Adipocyte (in vitro differentiated cells): ENCODE measurements around the gene ASPSCR1.
A peak's percentile ranks its signal among the peaks of the same experiment; 100 is the strongest.

ENCODE experiments used
- DNase-seq: peaks from one replicate; pipeline ENCODE4 v3.0.0-alpha.2; 2015; ENCODE audit warnings: low read depth
- H3K27me3 ChIP-seq: replicated peaks from 2 replicates; pipeline ENCODE4 v1.7.0; 2013; ENCODE audit warnings: mild to moderate bottlenecking, low read length, moderate library complexity; ENCODE audit not compliant: control insufficient read depth, insufficient read depth
- H3K36me3 ChIP-seq: 2 replicates; pipeline ENCODE4 v1.7.0; 2013; ENCODE audit warnings: low read length, mild to moderate bottlenecking, moderate library complexity; ENCODE audit not compliant: control insufficient read depth, insufficient read depth, severe bottlenecking
- H3K4me1 ChIP-seq: 2 replicates; pipeline ENCODE4 v1.7.0; 2013; ENCODE audit warnings: mild to moderate bottlenecking, low read length, moderate library complexity; ENCODE audit not compliant: control insufficient read depth, insufficient read depth
- H3K4me3 ChIP-seq: 2 replicates; pipeline ENCODE4 v1.7.0; 2013; ENCODE audit warnings: mild to moderate bottlenecking, low read length, moderate library complexity
- H3K9ac ChIP-seq: 2 replicates; pipeline ENCODE4 v1.7.0; 2013; ENCODE audit warnings: mild to moderate bottlenecking, low read length, moderate library complexity
- H3K9me3 ChIP-seq: 2 replicates; pipeline ENCODE4 v1.7.0; 2013; ENCODE audit warnings: mild to moderate bottlenecking, low read length, moderate library complexity; ENCODE audit not compliant: control insufficient read depth

Gene ASPSCR1

DNA sequence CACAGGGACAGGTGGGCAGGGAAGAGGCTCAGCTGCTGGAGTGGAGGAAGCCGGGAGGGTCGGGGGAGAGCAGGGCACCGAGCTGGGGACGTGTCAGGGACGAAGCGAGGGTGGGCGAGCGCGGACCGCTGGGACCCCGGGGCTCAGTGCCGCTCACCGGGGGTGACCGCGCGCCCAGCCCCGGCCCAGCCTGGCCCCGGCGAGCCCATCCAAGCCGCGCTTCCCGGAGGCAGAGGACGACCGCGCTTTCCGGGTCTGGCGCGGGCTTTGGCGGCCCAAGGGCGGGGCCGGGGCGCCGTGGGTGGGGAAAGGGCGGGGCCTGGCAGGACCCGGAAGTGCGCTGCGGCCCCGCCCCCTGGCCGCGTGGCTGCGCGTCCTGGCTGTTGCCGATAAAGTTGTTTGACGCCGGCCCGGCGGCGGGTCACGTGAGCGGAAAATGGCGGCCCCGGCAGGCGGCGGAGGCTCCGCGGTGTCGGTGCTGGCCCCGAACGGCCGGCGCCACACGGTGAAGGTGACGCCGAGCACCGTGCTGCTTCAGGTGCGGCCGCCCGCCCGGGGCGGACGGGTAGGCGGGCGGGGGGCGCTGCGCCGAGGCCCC lies at the start of gene ASPSCR1:
TSS of gene ASPSCR1 (plus strand) at position 419 of the 598 bp plus-strand sequence. CDS start at position 437, 18 bp downstream.
- peak; percentile 97 for DNase-seq

GRCh38 chr17:81927653-81928543 lies 49.5 kb upstream of the ASPSCR1 start, which contains the start of gene MAFG:
Gene MAFG, minus strand, starts transcription at chr17:81927735. Its CDS starts 4,550 bp downstream, at chr17:81923185.
- no peaks in the 10 kb centered on the region for H3K27me3 ChIP-seq
- peaks cover 27% of the 10 kb centered on the region for H3K4me1 ChIP-seq
- H3K9ac ChIP-seq = peak within 1 kb of the TSS; percentile 87
- H3K9me3 ChIP-seq = no peaks in the 10 kb centered on the region
- H3K4me3 ChIP-seq = peak within 1 kb of the TSS; percentile 85
- H3K36me3 ChIP-seq = no peaks in the 10 kb centered on the region
- DNase-seq = peak; percentile 98

More for the DNA sequence above, at the start of gene ASPSCR1:
- peak within 1 kb of the TSS; percentile 90 for H3K9ac ChIP-seq
- H3K36me3 ChIP-seq = peaks cover 8% of the 10 kb centered on the region
- peaks cover 11% of the 10 kb centered on the region for H3K9me3 ChIP-seq
- peaks cover 12% of the 10 kb centered on the region for H3K4me1 ChIP-seq
- peak within 1 kb of the TSS; percentile 90 for H3K4me3 ChIP-seq
- no peaks in the 10 kb centered on the region for H3K27me3 ChIP-seq

DNA sequence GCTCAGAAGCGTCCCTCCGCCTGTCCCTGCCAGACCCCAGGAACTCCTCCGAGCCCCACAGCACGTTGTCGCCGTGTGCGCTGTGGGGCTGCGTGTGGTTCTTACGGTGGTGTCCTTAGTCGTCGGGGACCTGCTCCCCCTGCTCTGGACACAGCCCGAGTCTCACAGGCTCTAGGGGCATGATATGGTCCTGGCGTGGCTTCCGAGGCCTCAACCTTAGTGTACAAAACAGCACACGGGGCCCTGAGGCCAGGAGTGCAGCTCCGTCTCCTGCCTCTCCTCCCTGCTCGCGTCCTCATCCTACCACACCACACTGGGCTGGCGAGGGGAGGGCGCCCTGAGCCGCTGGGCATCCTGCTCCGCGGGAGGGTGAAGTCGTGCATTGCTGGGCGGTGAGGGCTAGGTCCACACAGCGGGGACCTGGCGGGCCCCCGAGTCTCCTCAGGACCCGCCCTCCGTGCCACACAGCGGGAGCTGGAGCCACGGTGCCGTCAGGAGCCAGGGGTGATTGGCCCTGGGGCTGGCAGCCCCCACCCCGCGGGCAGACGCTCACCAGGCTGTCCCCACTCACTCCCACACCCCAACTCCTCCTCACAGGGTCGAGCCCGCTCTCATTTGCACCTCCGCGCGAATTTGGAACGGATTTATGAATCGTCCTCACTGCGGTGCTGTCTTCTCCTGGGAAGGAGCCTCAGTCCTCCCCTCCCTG lies 48.7 kb upstream of the ASPSCR1 start:
- peaks cover 21% of the 10 kb centered on the region for H3K4me1 ChIP-seq
- H3K27me3 ChIP-seq = no peaks in the 10 kb centered on the region
- peak overlapping the region; percentile 77 for H3K9ac ChIP-seq
- H3K4me3 ChIP-seq = peak overlapping the region; percentile 78
- DNase-seq = peak; percentile 46
- no peaks in the 10 kb centered on the region for H3K9me3 ChIP-seq
- no peaks in the 10 kb centered on the region for H3K36me3 ChIP-seq

GRCh38 chr17:81929253-81930141 lies 47.9 kb upstream of the ASPSCR1 start:
- Histone ChIP-seq H3K4me1 (peaks cover 13% of the 10 kb centered on the region), H3K9ac (no peak overlapping the region), H3K27me3 (no peaks in the 10 kb centered on the region), H3K4me3 (no peak overlapping the region), H3K36me3 (no peaks in the 10 kb centered on the region), H3K9me3 (no peaks in the 10 kb centered on the region)
- DNase-seq = no peak

DNA sequence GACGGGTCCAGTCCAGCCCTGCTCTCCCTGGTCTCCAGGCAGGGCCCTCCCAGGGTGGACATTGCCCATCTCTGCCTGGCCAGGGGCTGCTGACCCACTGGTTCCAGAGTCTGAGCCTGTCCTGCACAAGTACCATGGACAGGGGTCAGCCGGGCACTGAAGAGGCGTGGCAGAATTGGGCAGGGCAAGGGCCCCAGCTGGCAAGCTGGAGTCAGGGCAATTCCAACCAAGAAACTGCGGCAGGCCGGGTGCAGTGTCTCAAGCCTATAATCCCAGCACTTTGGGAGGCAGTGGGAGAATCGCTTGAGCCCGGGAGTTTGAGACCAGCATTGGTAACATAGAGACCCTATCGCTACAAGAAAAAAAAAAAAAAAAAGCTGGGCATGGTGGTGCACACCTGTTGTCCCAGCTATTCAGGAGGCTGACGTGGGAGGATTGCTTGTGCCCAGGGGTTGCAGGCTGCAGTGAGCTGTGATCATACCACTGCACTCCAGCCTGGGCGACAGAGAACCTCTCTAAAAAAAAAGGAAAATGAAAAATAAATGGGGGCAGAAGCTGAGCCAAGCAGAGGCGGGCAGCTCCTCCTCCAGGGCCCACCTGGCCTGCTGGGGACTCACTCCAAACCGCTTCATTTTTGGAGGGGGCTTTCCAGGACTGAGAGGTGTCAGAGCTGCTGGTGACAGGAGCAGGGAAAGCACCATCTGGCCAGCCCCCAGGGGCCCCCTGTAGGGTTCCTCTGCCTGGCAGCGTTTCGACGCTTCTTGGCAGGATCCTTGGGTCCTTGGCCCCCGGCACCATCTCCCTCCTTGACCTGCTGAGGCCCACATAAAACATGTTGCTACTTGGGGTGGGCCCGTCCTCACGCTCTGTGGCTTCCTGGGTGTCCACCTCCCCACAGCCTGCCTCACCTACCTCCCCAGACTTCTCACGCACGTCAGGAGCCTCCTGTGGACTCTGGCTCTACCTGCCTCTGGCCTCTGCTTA lies 47.0 kb upstream of the ASPSCR1 start:
- peak; percentile 28 for DNase-seq

GRCh38 chr17:81931189-81931556 lies 46.3 kb upstream of the ASPSCR1 start:
- no peaks in the 10 kb centered on the region for H3K27me3 ChIP-seq
- no peaks in the 10 kb centered on the region for H3K9me3 ChIP-seq
- DNase-seq = no peak
- H3K9ac ChIP-seq = no peak overlapping the region
- H3K4me1 ChIP-seq = peaks cover 2% of the 10 kb centered on the region
- H3K4me3 ChIP-seq = no peak overlapping the region
- no peaks in the 10 kb centered on the region for H3K36me3 ChIP-seq

More for the DNA sequence above, 47.0 kb upstream of the ASPSCR1 start:
- Histone ChIP-seq H3K9ac (no peak overlapping the region), H3K9me3 (no peaks in the 10 kb centered on the region), H3K4me3 (no peak overlapping the region), H3K27me3 (no peaks in the 10 kb centered on the region), H3K36me3 (no peaks in the 10 kb centered on the region), H3K4me1 (peaks cover 7% of the 10 kb centered on the region)

DNA sequence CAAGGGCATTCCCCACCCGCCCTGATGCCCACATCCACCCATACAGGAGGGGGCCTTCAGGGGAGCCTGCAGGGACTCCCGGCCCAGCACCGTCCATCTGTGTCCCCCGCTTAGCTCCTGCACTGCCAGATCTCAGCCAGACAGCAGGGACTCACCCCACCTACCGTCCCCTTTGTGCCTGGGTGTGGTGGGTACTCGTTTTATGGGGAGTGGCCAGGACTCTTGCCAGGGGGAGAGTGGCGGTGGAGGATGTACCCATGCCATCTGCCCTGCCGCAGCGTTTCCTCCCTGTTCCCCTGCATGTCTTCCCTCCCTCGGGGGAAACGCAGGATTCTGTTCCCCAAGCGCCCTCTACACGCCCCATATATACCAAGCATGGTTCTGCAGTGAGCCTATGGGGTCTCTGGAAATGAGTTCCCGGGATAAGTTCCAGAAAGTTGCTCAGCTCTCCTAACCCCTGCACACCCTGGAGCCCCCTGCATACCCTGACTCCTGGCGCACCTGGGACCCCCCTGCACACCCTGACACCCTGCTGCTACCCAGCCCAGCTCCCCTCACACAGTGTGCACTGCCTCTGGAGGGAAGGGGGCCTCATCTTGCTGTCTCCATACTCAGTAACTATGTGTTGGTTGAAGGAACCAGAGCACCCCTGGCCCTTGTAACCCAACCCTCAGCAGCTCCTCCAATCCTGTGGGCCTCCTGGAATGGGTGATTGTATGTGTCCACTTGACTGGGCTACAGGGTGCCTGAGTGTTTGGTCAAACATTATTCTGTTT lies 45.7 kb upstream of the ASPSCR1 start:
- Histone ChIP-seq H3K4me3 (no peak overlapping the region), H3K27me3 (no peaks in the 10 kb centered on the region), H3K4me1 (peaks cover 3% of the 10 kb centered on the region), H3K9ac (no peak overlapping the region), H3K36me3 (no peaks in the 10 kb centered on the region), H3K9me3 (no peaks in the 10 kb centered on the region)
- no peak for DNase-seq

GRCh38 chr17:81932333-81932983 lies 45.0 kb upstream of the ASPSCR1 start:
- peaks cover 5% of the 10 kb centered on the region for H3K4me1 ChIP-seq
- no peak overlapping the region for H3K9ac ChIP-seq
- no peaks in the 10 kb centered on the region for H3K36me3 ChIP-seq
- H3K27me3 ChIP-seq = no peaks in the 10 kb centered on the region
- no peak for DNase-seq
- no peaks in the 10 kb centered on the region for H3K9me3 ChIP-seq
- no peak overlapping the region for H3K4me3 ChIP-seq

DNA sequence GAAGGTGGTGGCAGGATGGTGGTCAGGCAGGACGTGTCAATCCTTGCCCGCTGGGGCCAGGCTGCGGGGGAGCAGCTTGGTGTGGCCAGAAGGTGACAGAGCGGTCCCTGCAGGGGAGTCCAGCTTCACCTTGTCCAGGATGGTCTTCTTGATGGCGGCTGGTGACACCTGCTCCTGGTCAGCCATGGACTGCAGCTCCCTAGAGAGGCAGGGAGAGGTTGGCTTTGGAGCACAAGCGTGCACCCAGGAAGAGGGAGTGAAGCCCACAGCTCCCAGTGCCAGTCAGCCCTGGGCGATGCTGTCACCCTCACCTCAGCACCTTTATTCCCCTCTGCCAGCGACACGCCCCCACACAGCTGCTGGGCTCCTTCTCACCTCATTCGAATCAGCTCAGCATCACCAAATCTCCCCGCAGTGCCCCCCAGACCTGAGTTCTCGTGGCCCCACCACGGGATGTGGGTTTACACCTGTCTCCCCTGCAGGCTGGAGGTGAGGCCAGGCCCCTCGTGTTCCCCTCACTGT lies 44.2 kb upstream of the ASPSCR1 start:
- Histone ChIP-seq H3K9ac (no peak overlapping the region), H3K36me3 (no peaks in the 10 kb centered on the region), H3K4me3 (no peak overlapping the region), H3K9me3 (no peaks in the 10 kb centered on the region), H3K27me3 (no peaks in the 10 kb centered on the region), H3K4me1 (peaks cover 5% of the 10 kb centered on the region)
- no peak for DNase-seq
